HuH-7.5 (cell line): ENCODE measurements around the gene PLPP7.
"Not testable (repeated sequence)": the region's sequence is repeated elsewhere in the genome, so short reads cannot be mapped to it uniquely, and the experiment has no call there.

Source experiments
- DNase-seq: peaks from one replicate; pipeline ENCODE4 v3.0.0; 2011; ENCODE audit warnings: low spot score

The PLPP7 gene

GRCh38 chr9:131289301-131290035 is at the start of gene PLPP7:
PLPP7 (plus strand) TSS chr9:131289723; CDS start chr9:131289998, 275 bp downstream.
- peak; percentile 97 for DNase-seq

DNA sequence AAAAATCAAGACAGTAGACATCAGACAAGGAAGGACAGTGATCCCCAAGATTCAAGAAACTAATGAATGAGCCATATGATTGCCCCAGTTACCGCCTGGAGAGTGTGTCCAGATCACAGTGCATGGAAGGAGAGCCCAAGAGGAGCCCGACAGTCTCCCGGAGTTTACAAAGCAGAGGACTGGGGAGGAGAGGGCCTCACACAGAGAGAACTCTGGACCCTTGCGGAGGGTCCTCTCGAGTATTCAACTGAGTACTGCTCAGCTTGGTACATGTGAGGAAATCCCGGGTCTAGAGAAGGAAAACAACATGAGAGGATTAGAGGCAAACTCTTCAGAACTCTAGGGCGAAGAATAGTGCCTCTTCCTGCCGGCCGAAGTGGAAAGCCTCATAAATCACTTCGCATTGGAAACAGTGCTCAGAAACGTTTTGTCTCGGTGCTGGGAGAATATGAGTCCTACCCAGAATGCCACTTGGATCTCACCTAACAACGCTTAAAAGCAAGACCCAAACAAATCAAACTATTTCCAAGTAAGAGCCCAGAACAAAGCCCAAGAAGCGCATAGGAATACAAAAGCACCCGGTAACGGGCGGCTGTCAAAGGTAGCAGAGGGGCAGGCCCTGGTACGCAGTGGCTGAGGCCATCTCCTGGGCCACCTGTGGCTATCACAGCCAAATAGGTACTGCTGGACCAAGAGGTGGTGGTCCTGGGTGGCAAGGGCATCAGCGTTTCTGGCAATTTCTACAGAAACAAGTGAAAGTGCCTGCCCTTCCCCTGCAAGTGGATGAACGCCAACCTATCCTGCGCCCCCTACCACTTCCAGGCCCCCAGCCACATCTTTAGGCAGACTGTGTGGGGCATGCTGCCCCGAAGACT is 49.2 kb upstream of the PLPP7 start:
- no peak for DNase-seq

DNA sequence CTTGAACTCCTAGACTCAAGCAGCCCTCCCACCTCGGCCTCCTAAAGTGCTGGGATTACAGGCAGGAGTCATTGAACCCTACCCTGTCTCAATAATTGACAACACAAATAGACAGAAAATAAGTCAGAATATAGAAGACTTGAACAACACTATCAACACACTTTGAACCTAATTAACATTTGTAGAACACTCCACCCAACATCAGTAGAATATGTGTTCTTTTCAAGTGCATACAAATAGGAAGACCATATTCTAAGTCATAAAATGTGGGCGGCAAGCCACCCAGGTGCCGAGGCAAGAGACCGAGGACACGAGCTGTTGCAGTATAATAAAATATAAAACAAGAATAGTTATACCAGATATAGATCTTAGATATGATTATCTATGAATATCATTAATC is 45.2 kb upstream of the PLPP7 start:
- not testable (repeated sequence) for DNase-seq

- DNase-seq: no peak
Measured at GRCh38 chr9:131246618-131247017, 42.9 kb upstream of the PLPP7 start.

DNA sequence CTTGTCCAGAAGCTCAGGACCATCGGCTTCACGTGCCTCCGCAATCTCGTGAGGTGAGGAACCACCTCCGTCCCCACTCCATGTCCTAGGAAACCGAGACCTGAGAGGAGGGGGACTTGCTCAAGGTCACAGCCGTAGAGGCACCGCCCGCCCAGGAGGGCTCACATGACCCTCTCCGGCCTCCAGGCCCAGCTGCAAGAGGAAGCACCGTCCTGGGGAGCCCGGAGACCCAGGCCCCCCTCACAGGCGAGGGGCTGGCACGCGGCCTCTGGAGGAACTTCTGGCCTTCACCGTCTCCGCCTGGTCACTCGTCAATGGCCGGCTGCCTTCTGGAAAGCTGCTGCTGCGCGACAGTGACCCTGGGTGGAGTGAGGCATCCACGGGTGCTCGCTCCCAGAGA is 37.4 kb upstream of the PLPP7 start:
- DNase-seq: no peak

DNA sequence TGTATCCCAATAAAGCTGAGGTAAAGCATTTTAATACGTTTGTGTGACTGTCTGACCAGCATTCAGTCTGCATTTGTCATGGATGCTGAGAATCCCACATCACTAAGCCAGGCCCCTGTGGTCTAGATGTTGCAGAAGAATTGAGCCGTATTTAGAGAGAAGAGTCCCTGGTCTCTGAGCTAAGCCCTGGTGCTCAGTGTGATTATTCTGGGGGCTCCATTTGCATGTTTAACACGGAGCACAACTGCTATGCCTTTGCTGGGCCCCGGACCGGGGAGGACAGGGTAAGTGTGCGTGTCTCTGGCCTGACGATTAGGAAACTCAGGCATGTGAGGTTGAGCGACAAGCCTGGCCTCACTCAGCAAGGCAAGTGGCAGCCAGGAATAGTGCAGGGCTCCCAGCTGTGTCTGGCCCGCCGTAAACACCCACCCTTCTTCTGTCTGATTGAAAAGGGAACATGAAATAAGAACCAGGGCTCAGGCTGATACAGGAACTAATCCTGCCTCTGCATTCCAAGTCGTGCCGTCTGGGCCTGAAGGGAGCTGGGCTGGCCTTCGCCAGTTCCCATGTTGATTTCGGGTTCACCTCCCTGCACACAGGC is 35.5 kb upstream of the PLPP7 start:
- DNase-seq: no peak

DNA sequence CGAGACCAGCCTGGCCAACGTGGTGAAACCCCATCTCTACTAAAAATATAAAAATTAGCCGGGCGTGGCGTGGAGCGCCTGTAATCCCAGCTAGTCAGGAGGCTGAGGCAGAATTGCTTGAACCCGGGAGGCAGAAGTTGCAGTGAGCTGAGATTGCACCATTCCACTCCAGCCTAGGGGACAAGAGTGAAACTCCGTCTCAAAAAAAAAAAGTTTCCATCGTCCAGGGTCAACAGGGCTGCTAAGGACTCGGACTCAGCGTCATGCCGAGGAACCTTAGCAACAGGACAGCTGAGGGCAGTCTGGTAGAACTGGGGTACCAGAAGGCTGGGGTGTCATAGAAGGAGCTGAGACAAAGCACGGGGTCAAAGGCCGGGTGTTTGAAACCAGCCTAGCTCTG is 34.9 kb upstream of the PLPP7 start:
- DNase-seq: no peak

- DNase-seq: no peak
Measured at GRCh38 chr9:131255676-131256197, 33.8 kb upstream of the PLPP7 start.

DNA sequence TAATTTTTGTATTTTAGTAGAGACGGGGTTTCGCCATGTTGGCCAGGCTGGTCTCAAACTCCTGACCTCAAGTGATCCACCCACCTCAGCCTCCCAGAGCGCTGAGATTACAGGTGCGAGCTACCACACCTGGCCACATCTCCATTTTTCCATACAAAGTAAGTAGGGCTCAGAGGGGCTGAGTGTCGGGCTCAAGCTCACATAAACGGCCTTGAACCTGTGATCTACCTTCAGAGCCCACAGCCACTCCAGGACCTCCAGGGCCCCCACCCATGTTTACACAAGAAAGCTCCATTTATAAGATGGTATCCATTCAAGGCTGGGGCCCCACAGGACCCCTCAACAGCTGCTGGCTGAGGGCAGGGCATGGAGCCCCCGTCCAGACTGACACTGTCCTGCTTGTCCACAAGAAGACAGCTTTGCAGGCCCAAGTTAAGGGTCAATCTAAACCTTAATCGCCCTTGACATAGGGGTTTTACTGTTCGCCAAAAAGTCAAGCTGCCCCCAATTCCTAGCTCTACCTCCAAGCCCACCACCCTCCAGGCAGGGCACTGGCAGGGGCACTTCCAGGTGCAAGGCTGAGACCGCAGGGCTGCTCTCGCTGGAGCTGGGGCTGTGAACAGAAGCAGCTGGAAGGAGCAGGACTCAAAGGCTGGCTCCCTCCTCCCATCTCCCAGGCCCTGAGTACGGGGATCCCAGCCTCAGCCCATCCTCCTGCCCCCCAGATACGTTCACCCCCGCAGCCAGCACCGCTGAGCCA is 32.1 kb upstream of the PLPP7 start:
- no peak for DNase-seq

DNA sequence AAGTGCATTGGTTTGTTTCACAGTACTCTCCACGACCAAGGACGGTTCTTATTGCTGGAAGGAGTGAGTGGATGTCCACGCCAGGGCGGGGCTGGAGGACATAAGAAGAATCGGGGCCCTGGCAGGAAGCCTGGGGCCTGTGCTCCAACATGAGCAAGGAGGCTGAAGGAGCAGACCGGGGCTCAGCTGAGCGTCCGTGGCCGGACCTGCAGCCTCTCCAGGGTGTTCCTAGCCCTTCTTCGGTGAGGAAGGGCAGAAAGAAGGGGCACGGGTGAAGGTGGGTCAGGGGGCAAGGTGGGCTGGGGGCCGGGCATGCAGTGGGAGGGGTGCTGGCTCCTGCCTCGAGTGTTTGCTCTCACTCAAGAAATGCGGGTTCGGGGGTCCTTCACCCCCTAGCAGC is 31.3 kb upstream of the PLPP7 start:
- no peak for DNase-seq

- no peak for DNase-seq
Measured at GRCh38 chr9:131258698-131259431, 30.7 kb upstream of the PLPP7 start.

GRCh38 chr9:131259432-131259898 is 30.1 kb upstream of the PLPP7 start:
- no peak for DNase-seq

DNA sequence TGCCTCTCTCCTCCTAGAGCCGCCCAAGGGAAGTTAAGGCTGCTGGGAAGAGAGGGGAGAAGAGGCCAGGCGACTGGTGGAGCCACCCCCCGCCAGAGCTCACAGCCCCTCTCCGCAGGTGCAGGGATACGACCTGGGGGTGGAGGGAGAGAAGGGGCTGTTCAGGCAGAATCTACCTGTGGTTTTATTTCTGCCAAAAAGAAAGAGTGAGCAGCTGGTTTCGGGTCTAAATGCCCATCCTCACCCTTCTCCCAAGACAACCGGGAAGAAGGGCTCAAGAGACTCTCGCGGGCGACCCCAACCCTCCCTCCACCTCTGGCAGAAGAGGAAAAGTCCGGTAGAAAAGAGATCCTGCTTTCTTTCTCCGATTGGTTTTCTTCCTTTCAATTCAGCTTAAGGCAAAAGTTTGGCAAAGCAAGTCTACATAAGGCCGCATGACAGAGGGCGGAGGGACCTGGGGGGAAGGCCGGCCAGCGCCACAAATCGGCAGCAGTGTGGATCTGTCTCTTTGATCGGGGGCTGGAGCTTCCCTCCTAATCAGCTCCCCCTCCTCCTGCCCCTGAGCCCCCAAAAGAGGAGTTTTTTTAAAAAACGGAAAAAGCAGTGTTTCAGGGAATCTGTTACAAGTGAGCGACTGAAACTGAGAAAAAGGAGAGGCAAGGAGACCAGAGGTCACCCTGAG is 29.5 kb upstream of the PLPP7 start:
- DNase-seq: no peak

- DNase-seq: no peak
Measured at GRCh38 chr9:131260751-131261452, 28.6 kb upstream of the PLPP7 start.

GRCh38 chr9:131262327-131263032 is 27.0 kb upstream of the PLPP7 start:
- DNase-seq: no peak

DNA sequence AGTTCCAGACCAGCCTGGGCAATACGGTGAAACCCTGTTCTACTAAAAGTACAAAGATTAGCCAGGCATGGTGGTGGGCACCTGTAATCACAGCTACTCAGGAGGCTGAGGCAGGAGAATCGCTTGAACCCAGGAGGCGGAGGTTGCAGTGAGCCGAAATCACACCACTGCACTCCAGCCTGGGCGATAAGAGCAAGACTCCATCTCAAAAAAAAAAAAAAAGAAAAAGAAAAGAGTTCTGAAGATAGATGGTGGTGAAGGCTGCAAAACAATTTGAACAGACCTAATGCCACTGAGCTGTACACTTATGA is 26.5 kb upstream of the PLPP7 start:
- DNase-seq: not testable (repeated sequence)

- DNase-seq: no peak
Measured at GRCh38 chr9:131263701-131264100, 25.8 kb upstream of the PLPP7 start.

GRCh38 chr9:131264231-131264630 is 25.3 kb upstream of the PLPP7 start:
- DNase-seq: no peak
